K562 (cell line): ENCODE measurements around the gene WNK1. TPM values are rescaled to one million over a fixed set of nuclear protein-coding genes. Genes with fewer than 3 reads are reported as not detected.
A peak's percentile ranks its signal among the peaks of the same experiment; 100 is the strongest.

ENCODE experiments used
- BDP1 ChIP-seq: IDR thresholded peaks from 3 replicates; pipeline ENCODE4 v1.6.1; 2011; ENCODE audit not compliant: insufficient read length, insufficient read depth
- CAMTA2 ChIP-seq: fragments of 250-450 bp; sonication (Bioruptor Pico); conservative IDR thresholded peaks from 2 replicates; pipeline ENCODE4 v1.5.1; 2022
- CHCHD3 ChIP-seq: fragments of 250-450 bp; sonication (Bioruptor Pico); IDR thresholded peaks from 2 replicates; pipeline ENCODE4 v2.1.2; 2022; ENCODE audit warnings: mild to moderate bottlenecking
- COPS2 ChIP-seq: fragments of 450-650 bp; conservative IDR thresholded peaks from 2 replicates; pipeline ENCODE4 v1.6.1; 2016; ENCODE audit warnings: mild to moderate bottlenecking, moderate library complexity
- EP400 ChIP-seq: fragments of 450-650 bp; IDR thresholded peaks from 2 replicates; pipeline ENCODE4 v1.6.1; 2017; ENCODE audit warnings: antibody characterized with exemption, mild to moderate bottlenecking, moderate library complexity
- FOXM1 ChIP-seq, 2 experiments: fragments of 450-650 bp in 1 of 2; sonication (generic) in 1 of 2; formaldehyde crosslinking in 1 of 2; IDR thresholded peaks; 2 replicates each; pipeline versions ENCODE4 v1.6.1 to v1.9.0; 2017 to 2022; ENCODE audit warnings: low read depth in 2 of 2, mild to moderate bottlenecking in 2 of 2, missing genetic modification reagents in 1 of 2, moderate library complexity in 1 of 2
- KDM4B ChIP-seq, 2 experiments: fragments of 450-650 bp in 1 of 2; sonication (generic) in 1 of 2; IDR thresholded peaks; 2 replicates each; pipeline ENCODE4 v1.6.1; 2016 to 2017; ENCODE audit warnings: borderline replicate concordance in 2 of 2, antibody characterized with exemption in 1 of 2, low read depth in 1 of 2, mild to moderate bottlenecking in 1 of 2
- MAFG ChIP-seq: fragments of 450-650 bp; conservative IDR thresholded peaks from 2 replicates; pipeline ENCODE4 v1.6.1; 2016; ENCODE audit warnings: missing genetic modification characterization, missing compliant biosample characterization
- MTA3 ChIP-seq: fragments of 450-650 bp; formaldehyde crosslinking; IDR thresholded peaks from 2 replicates; pipeline ENCODE4 v1.6.1; 2017; ENCODE audit warnings: mild to moderate bottlenecking, borderline replicate concordance
- NFE2 ChIP-seq: IDR thresholded peaks from 2 replicates; pipeline ENCODE4 v1.6.1; 2014; ENCODE audit warnings: antibody characterized with exemption, low read depth
- NFRKB ChIP-seq: fragments of 450-650 bp; IDR thresholded peaks from 2 replicates; pipeline ENCODE4 v1.6.1; 2016; ENCODE audit warnings: low read depth
- RFX1 ChIP-seq: fragments of 450-650 bp; IDR thresholded peaks from 2 replicates; pipeline ENCODE4 v1.6.1; 2016; ENCODE audit warnings: mild to moderate bottlenecking, moderate library complexity
- TBP ChIP-seq: optimal IDR thresholded peaks from 2 replicates; pipeline ENCODE3; 2011; ENCODE audit warnings: low read depth, low read length, improper control_type of control experiment
- TEAD2 ChIP-seq: fragments of 450-650 bp; IDR thresholded peaks from 2 replicates; pipeline ENCODE4 v1.6.1; 2016; ENCODE audit warnings: missing genetic modification characterization, control low read depth, missing compliant biosample characterization
- WHSC1 ChIP-seq: IDR thresholded peaks from one replicate; pipeline ENCODE4 v1.6.1; 2012; ENCODE audit warnings: low read length, control low read depth, inconsistent platforms
- ZFP36 ChIP-seq: fragments of 150-350 bp; IDR thresholded peaks from 2 replicates; pipeline ENCODE4 v1.6.1; 2018; ENCODE audit warnings: low read length, low read depth; ENCODE audit not compliant: partially characterized antibody
- ZFX ChIP-seq: sonication (generic); formaldehyde crosslinking; IDR thresholded peaks from 2 replicates; pipeline ENCODE4 v1.8.0; 2022; ENCODE audit warnings: mild to moderate bottlenecking, missing genetic modification reagents, moderate library complexity
- ZNF407 ChIP-seq: fragments of 450-650 bp; IDR thresholded peaks from 2 replicates; pipeline ENCODE4 v1.6.1; 2016; ENCODE audit warnings: low read depth
- ZNF785 ChIP-seq: fragments of 250-450 bp; sonication (Bioruptor Pico); IDR thresholded peaks from 2 replicates; pipeline ENCODE4 v1.4.0; 2020; ENCODE audit warnings: mild to moderate bottlenecking
- polyA plus RNA-seq, 8 experiments: library from polyadenylated mRNA; depleted of rRNA in 4 of 8; stranded (reverse) in 5 of 8; unstranded in 3 of 8; fragments of >200 nt; fragmentation: Nextera tagmentation in 2 of 8; fragmentation: Illumina TruSeq in 1 of 8; extraction: Ambion mirVana in 2 of 8; extraction: Trizol in 1 of 8; gene quantifications; 2 replicates each; pipeline versions ENCODE4 v1.2.1 to v1.2.3, GENCODE V29; 2011 to 2014; ENCODE audit warnings: inconsistent platforms in 1 of 8, missing spikeins in 1 of 8
- total RNA-seq, 7 experiments: library from RNA; depleted of rRNA in 6 of 7; stranded (reverse); fragments of >200 nt in 6 of 7; fragmentation: Illumina TruSeq in 2 of 7; extraction: Trizol in 2 of 7; gene quantifications; 2 replicates each; pipeline versions ENCODE4 v1.2.1 to v1.2.3, GENCODE V29; 2011 to 2021; ENCODE audit warnings: low replicate concordance in 1 of 7

The WNK1 gene
- total and polyA plus RNA-seq, 9 of the 15 experiments (the other 6 are each of a cell fraction or from before 2014, with no cell fraction given), result 4.3 to 73.9 (median 31.0) TPM

- TF ChIP-seq COPS2, result no peak
- peak; percentile 81 for TF ChIP-seq MTA3
- no peak for TF ChIP-seq MAFG (tag)
- TF ChIP-seq ZNF407, result no peak
- no peak for TF ChIP-seq KDM4B (IDR thresholded peaks at IDR 0.05; ENCODE audit: borderline replicate concordance in 2 of 2, low read depth in 1 of 2)
- TF ChIP-seq CAMTA2 (CRISPR knock-in tag), result no peak
- peak; percentile 93 for TF ChIP-seq FOXM1 (IDR thresholded peaks at IDR 0.05; ENCODE audit: low read depth)
- peak; percentile 42; the same call in 1 of the 2 replicates for TF ChIP-seq FOXM1 (CRISPR knock-in tag; IDR thresholded peaks at IDR 0.05; ENCODE audit: low read depth)
- TF ChIP-seq NFRKB, result no peak
- no peak for TF ChIP-seq BDP1
- no peak for TF ChIP-seq NFE2
- peak; percentile 61 for TF ChIP-seq ZFX (CRISPR knock-in tag)
- peak; percentile 82 for TF ChIP-seq EP400
- TF ChIP-seq ZFP36, result no peak
- TF ChIP-seq TBP, result peak; percentile 63
- TF ChIP-seq CHCHD3, result no peak
- no peak for TF ChIP-seq WHSC1
- TF ChIP-seq RFX1, result no peak
- no peak for TF ChIP-seq TEAD2 (tag)
- no peak for TF ChIP-seq ZNF785
These were observed 984 bp upstream of the WNK1 start (continued) for GRCh38 chr12:751192-751998.
